Fibroblast of skin of back (primary cell): ENCODE results near the gene ATAD3A.
A peak's percentile ranks its signal among the peaks of the same experiment; 100 is the strongest.
"Not testable (repeated sequence)": the region's sequence is repeated elsewhere in the genome, so short reads cannot be mapped to it uniquely, and the experiment has no call there.

Source experiments
- DNase-seq: peaks from one replicate; pipeline ENCODE4 v3.0.0-alpha.2; 2013

ATAD3A gene

GRCh38 chr1:1556961-1557360 is 45.0 kb downstream of the ATAD3A start:
- DNase-seq = not testable (repeated sequence)

DNA sequence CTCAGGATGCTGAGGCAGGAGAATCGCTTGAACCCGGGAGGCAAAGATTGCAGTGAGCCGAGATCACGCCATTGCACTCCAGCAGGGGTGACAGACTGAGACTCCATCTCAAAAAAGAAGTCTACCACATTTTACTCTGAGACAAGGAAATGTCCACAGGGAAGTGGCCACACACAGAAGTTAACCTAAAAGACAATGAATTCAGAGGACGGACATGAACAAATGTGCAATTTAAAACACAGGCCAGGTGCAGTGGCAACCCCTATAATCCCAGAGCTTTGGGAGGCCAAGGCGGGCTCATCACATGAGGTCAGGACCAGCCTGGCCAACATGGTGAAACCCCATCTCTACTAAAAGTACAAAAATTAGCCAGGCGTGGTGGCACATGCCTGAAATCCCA is 45.7 kb downstream of the ATAD3A start:
- not testable (repeated sequence) for DNase-seq

DNA sequence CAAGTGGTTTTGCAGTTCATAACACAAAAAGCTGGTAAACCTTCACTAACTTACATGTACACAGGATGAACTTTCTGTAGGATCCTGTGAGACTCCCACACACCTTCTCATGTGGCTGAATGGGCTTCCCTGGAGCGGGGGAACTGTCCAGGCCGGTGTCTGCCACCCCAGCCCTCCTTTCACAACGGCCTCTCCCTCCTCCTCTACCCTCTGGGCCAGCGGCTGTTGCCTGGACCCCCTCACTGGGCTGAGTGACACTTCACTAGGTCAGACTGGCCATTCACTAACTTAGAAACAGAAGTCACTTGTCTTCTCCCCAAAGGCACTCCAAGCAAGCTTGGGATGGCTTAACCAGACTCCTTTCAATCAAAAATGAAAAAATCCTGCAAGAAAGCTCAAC is 46.6 kb downstream of the ATAD3A start:
- DNase-seq = no peak

DNA sequence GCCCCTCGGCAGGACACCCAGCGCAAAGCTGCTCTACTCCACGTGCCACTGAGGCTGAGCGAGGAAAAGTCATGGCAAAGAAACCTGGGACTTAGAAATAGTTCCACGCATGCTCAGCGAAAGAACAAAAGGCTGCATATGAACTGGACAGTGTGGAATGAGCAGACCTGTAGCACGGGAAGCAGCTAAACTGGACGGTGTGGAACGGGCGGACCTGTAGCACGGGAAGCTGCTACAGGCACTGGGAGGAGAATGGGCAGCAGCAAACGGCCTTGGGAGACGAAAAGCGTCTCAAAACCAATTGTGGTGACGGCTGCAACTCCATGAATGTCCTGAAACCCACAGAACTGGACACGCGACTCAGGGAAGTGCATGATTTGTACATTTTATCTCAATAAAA is 47.1 kb downstream of the ATAD3A start:
- DNase-seq = no peak

GRCh38 chr1:1560178-1560577 is 48.2 kb downstream of the ATAD3A start:
- no peak for DNase-seq

DNA sequence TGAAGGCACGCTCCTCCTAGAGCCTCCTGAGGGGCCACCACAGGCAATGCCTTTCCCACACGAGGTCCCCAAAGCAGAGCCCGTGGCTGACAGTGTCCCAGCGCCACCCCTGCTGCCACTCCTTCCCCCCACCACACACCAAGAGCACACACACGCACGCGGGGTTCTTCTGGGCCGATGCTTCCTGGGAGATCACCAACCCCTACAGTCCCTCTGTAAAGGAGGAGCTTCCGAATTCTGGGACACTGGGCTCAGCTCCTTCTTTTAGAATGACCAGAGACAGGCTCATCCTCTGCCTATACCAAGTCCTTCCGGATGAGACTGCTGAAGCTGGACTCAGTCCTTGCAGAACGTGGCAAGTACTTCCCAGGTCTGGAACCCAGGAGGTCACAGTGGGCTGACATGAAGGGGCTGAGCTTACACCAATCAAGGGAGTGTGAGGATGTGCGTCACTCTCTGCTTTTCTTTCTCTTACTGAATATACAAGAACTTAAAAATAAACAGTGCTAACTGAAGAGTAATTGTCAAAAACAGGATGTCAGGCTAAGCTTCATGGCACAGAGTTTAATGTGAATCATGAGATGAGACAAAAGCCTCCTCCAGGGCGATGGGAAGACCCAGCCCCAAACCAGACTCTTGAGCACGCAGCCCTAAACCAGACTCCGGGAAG is 50.0 kb downstream of the ATAD3A start:
- no peak for DNase-seq

GRCh38 chr1:1562556-1563195 is 50.7 kb downstream of the ATAD3A start:
- DNase-seq = no peak

GRCh38 chr1:1563688-1564087 is 51.7 kb downstream of the ATAD3A start:
- DNase-seq = no peak

DNA sequence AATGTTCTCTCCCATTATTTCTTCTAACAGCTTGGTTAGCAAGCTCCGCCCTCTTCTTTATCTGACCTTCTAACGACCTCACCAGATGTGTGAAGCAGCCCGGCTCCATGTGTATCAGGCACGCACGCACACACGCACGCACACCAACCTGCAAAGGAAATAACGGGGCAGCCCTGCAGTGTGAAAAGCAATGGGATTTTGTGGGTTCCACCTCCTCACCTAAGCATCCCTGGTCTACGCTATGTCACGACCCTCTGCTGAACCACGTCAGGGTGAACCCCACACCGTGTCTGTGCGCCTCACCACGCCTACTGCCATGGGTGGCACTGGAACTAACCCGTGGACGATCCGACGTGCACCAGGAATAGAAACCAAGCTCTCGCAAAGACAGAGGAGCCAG is 52.3 kb downstream of the ATAD3A start:
- DNase-seq = no peak

- DNase-seq = no peak
These were observed 53.4 kb downstream of the ATAD3A start for GRCh38 chr1:1565340-1565739.

DNA sequence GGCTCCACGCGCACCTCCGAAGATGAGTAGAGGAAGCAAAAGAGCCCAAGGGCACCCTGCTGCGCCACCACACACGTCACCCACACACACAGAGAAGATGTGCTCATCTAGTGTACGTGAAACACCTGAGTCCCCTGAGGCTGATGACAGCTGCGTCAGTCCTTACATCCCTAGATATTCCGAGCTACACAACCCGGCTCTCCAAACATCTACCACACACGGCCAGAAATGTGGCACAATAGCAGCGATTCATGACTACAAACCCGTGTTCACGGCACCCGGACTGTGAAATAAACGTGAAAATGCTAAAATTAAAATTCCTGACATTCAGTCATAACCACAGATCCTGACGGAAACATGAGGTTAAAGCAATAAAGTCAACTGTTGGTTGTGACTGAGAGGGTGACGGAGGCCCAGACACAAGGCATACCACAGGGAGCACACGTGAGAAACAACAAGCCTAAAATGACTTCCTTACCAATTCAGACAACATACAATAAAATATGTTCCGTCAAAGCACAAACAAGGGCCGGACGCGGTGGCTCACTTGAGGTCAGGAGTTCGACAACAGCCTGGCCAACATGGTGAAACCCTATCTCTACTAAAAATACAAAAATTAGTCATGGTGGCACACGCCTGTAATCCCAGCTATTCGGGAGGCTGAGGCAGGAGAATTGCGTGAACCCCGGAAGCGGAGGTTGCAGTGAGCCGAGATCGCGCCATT is 55.4 kb downstream of the ATAD3A start:
- DNase-seq = no peak

DNA sequence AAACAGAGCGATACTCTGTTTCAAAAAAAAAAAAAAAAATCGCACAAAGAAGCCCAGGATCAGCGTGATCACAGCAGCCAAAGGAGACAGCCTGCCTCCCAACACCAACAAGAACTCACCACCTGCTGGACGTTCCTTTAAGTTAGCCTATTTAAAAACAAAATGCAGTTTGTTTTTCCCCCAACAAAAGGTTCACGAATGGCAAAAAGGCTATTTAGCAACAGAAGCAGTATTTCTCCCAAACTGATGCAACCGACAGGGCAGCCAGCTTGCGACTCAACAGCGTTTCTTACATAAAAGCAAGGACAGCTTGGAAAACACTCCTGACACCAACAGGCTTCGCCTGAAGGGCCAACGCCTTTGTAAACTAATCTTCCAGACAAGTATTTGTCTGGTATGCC is 55.9 kb downstream of the ATAD3A start:
- DNase-seq = no peak

GRCh38 chr1:1569341-1569740 is 57.4 kb downstream of the ATAD3A start:
- no peak for DNase-seq

- peak; percentile 69 for DNase-seq
These were observed 62.1 kb downstream of the ATAD3A start for GRCh38 chr1:1573843-1574720.

- DNase-seq = peak; percentile 92
These were observed 63.0 kb downstream of the ATAD3A start, which contains the start of gene SSU72 for GRCh38 chr1:1574721-1575537. TSS of gene SSU72 (minus strand) at chr1:1574863. CDS start at chr1:1574557, 306 bp downstream.

GRCh38 chr1:1577367-1578011 is 65.5 kb downstream of the ATAD3A start:
- no peak for DNase-seq

DNA sequence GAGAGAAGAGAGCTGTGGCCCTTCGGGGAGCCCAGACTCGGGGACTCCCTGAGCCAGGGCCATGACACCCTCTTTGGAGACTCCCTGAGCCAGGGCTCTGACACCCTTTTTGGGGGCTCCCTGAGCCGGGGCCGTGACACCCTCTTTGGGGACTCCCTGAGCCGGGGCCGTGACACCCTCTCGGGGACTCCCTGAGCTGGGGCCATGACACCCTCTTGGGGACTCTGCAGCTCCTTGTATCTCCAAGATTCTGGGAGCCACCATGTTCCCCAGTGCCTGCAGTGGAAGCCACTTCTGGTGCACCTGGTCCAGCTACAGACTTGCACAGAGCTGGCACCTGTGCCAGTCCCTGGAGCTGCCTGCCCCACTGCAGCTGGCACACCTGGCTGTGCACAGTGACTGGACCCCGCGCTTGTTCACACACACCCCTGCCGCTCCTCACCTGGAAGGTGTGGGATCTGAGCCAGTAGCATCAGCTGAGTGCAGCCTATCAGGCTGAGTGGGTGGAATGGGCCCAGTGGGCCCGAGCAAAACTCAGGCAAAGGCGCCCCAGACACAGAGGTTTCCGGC is 66.5 kb downstream of the ATAD3A start:
- DNase-seq = no peak

DNA sequence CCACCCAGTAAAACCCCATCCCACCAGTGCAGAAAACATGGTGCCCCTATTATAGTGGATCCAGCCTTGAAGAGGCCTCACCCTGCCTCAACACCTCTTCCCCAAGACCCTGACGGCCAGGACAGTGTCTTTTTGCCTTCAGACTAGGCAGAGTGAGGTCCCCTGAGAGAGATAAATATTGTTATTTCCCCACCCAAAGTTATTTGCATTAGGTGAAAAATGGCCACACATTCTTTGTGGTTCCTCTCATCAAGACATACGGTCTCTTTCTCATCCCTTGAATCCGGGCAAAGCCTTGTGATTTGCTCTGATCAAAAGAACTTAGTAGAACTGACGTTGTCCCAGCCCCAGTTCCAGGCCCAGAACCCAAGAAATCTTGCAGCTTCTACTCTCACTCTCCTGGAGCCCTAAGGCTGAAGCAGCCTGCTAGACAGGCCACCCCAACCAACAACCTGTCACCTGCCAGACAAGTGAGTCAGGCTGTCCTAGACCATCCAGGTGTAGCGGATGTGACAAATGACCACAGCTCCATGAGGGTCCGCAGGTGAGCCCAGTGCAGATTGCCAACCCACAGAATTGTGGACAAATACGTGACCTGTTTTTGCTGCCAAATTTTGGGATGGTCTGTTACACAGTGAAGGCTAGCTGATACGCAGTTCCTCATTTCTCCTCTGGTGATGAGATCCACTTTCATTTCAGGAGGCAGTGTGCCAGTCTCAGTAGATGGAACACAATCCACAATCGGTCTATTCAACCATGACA is 70.8 kb downstream of the ATAD3A start:
- no peak for DNase-seq

DNA sequence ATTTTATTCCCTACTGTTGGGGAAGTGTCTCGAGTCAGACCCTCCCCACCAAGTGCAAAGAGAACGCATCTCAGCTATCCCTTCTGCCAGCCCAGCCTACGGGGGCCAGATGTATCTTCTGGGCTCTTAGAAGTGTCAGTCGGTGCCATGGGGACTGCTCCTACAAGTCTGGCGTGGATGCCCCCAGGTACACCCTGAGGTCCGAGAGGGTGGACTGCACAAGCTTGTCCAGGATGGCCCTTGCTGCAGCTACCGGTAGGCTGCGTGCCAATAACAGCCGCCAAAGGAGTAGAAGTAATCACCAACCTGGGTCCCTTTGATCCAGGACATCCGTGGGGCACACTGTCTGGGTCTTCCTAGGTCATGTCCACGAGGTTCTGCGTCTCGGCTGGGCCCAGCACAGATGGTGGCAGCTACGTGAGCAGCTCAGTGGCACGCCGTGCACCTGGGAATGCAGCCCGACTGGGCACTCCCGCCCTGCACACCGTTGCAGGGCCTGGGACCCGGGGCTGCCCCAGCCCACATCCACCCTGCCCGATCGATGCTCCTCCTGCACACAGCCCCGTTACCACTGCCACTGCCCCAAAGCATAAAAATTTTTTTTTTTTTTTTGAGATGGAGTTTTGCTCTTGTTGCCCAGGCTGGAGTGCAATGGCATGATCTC is 71.5 kb downstream of the ATAD3A start:
- DNase-seq = no peak
